GM23338 (cell line): ENCODE measurements around the gene SMC1A.

ENCODE experiments used
- CREB1 ChIP-seq: fragments of 250-450 bp; sonication (Bioruptor Pico); IDR thresholded peaks from 2 replicates; pipeline ENCODE4 v1.5.0; 2020; ENCODE audit warnings: low read depth, mild to moderate bottlenecking, moderate library complexity
- CTCF ChIP-seq, 2 experiments: fragments of 200-600 bp in 1 of 2; sonication (generic) in 1 of 2; conservative IDR thresholded peaks; 2 replicates each; pipeline versions ENCODE4 v1.5.1 to v1.6.1; 2016 to 2017; ENCODE audit warnings: antibody characterized with exemption in 2 of 2, low read depth in 2 of 2, mild to moderate bottlenecking in 2 of 2, moderate library complexity in 1 of 2
- ETS1 ChIP-seq: IDR thresholded peaks from 2 replicates; pipeline ENCODE4 v1.6.1; 2016; ENCODE audit warnings: antibody characterized with exemption
- EZH2 ChIP-seq: fragments of 200-600 bp; sonication (generic); IDR thresholded peaks from one replicate; pipeline ENCODE4 v1.8.0; 2017; ENCODE audit warnings: antibody characterized with exemption, mild to moderate bottlenecking, low read depth; ENCODE audit not compliant: unreplicated experiment
- EZH2phosphoT487 ChIP-seq: fragments of 200-600 bp; sonication (generic); IDR thresholded peaks from one replicate; pipeline ENCODE4 v1.8.1; 2018; ENCODE audit warnings: antibody characterized with exemption; ENCODE audit not compliant: unreplicated experiment
- JUNB ChIP-seq: IDR thresholded peaks from one replicate; pipeline ENCODE4 v1.6.1; 2016; ENCODE audit warnings: antibody characterized with exemption; ENCODE audit not compliant: unreplicated experiment
- POLR2AphosphoS5 ChIP-seq: IDR thresholded peaks from 2 replicates; pipeline ENCODE4 v1.6.1; 2016; ENCODE audit warnings: antibody characterized with exemption, low read depth
- REST ChIP-seq: IDR thresholded peaks from one replicate; pipeline ENCODE4 v1.6.1; 2018; ENCODE audit warnings: antibody characterized with exemption; ENCODE audit not compliant: unreplicated experiment
- ZNF114 ChIP-seq: fragments of 250-450 bp; sonication (Bioruptor Pico); IDR thresholded peaks from 2 replicates; pipeline ENCODE4 v1.5.0; 2020; ENCODE audit warnings: mild to moderate bottlenecking, moderate library complexity

GRCh38 chrX:53374222-53374820 is 48.1 kb downstream of the SMC1A start:
- no peak for TF ChIP-seq CREB1 (CRISPR knock-in tag)
- TF ChIP-seq CTCF (conservative IDR thresholded peaks at IDR 0.05; ENCODE audit: low read depth in 2 of 2), result no peak
- no peak for TF ChIP-seq EZH2
- no peak for TF ChIP-seq JUNB
- no peak for TF ChIP-seq POLR2AphosphoS5
- TF ChIP-seq ETS1, result no peak
- no peak for TF ChIP-seq REST
- TF ChIP-seq EZH2phosphoT487, result no peak
- TF ChIP-seq ZNF114, result no peak
